Colon (tissue), 2 donors: ENCODE data around the gene CDC34.

Experiments
- FAIRE-seq: peaks from 2 replicates; lab custom pipeline; 2012; peaks lifted over from hg19 to GRCh38; lab: Jason Lieb, UNC
- donor health status: control.
- donor health status: control.

CDC34 gene

DNA sequence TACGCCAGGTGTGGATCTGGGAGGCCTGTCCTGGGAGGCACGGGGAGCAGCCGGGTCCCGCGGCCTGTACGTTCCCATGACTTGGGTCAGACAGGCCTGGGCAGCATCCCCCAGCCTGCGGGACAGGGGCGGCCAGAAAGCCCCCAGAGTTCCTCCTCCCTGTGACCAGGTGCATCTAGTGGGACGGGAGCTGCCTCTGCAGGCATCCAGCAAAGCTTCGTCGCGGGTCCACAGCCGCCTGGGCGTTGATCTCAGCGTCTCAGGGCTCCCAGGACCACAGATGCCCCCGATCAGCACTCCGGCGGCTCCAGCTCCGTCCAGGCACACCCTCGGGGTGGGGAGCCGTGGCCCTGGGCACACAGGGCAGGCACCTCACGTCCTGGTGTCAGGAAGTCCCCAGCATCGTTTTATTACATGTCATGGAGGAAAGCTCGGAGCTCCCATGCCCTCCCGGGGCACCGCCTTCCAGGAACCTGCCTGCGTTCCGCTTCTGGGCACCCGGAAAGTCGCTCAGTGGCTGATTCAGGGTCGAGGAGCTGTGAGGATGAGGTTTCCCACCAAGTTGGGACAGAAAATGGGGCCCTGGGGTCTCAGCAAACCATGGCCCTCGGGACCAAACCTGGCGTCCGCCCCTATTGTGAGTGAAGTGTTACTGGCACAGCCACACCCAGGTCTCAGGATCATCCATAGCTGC is 10.8 kb downstream of the CDC34 start:
- no peak for FAIRE-seq

DNA sequence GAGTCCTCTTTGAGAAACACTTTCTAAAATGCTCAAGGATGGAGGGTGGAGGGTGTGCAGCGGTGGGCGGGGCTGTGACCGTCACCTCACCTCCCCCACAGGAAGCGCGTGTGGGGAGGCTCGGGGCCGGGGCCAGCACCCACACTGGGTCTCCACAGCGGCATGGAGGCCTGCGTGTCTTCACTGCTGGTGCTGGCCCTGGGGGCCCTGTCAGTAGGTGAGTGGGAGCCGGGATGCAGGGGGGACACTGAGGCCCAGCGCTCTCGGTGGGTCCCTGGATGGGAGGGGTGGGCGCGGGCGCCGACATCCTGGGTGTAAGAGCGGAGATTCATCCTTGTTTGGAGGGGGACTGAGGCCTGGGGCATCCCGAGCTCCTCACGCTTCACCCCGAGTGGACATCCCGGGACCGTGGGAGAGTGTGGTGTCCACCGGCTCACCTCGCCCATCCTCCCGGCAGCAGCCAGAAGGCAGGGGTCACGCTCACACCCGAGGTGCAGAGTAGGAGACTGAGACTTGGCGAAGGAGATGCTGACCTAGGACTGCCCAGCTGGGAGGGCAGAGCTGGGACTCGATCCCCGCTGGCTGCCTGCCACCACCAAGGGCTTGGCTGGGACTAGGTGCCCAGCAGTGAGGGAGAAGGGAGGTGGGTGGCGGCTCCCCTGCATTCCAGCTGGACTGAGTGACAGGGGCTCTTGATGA is 12.5 kb downstream of the CDC34 start, which contains the start of gene GZMM:
Gene GZMM, plus strand, starts transcription at position 144 of the 699 bp plus-strand sequence. Its CDS starts 19 bp downstream, at position 163.
- no peak for FAIRE-seq

DNA sequence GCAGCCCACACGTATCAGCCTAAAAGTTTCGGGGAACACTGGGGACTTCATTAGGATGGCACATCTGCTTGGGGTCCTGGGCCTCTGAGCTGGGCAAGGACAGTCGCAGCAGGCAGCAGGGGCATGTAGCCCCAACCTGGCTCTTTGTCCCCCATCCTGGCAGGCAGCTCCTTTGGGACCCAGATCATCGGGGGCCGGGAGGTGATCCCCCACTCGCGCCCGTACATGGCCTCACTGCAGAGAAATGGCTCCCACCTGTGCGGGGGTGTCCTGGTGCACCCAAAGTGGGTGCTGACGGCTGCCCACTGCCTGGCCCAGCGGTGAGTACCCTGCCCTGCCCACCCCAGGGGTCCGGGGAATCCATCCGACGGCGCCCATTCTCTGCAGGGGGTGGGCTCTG is 15.6 kb downstream of the CDC34 start:
- no peak for FAIRE-seq

DNA sequence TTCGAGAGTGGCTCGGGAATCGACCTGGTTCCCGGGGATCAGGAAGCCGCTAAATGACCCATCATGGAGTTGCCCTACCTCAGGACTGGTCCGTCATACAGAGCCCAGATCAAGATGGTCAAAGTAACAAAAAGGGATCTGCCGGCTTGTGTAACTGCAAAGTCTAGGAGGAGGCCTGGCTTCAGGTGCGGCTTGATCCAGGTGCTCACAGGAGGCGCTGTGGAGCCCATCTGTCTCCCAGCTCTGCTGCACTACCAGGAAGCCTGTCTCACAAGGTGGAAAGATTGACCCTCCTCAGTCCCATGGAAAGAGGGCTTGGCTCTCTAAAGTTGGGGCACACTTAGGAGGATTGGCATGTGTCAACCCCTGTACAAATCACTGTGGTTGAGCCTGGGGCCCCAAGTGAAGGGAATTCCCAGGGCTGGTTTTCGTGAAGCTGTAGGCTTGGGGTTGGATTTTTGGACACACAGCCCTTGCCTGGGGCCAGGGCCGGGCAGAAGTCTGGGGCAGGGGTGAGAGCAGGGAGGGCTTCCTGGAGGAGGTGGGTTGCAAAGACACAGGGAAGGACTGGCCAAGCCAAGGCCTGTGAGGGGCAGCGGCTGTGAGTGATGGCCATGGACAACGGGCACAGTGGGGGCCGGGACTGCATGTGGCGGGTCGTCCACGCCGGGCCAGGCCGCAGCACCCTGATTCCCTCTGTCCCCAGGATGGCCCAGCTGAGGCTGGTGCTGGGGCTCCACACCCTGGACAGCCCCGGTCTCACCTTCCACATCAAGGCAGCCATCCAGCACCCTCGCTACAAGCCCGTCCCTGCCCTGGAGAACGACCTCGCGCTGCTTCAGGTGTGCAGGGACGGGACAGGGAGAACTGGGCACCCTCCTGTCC is 16.5 kb downstream of the CDC34 start:
- FAIRE-seq, result no peak

DNA sequence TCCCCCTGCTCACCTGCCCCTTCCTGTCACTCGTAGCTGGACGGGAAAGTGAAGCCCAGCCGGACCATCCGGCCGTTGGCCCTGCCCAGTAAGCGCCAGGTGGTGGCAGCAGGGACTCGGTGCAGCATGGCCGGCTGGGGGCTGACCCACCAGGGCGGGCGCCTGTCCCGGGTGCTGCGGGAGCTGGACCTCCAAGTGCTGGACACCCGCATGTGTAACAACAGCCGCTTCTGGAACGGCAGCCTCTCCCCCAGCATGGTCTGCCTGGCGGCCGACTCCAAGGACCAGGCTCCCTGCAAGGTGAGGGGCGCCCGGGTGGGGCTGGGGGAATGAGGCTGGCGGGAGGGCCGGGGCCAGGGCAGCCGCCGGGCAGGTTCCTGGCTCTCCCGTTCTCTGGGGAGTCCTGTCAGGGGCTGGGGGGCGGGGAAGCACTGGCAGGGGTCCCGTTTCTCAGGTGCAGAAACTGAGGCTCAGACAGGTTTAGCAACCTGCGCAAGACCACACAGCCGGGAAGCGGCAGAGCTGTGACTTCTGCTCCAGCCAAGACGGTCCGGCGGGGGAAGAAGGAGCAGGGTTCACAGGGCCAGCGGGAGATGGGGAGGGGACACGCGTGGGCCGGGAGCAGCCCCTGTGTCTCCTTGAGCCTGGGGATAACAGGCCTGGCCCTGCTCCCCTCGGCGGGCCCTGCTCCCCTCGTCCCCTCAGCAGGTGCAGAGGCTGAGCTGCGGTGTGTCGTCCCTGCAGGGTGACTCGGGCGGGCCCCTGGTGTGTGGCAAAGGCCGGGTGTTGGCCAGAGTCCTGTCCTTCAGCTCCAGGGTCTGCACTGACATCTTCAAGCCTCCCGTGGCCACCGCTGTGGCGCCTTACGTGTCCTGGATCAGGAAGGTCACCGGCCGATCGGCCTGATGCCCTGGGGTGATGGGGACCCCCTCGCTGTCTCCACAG is 17.6 kb downstream of the CDC34 start:
- FAIRE-seq, result no peak

DNA sequence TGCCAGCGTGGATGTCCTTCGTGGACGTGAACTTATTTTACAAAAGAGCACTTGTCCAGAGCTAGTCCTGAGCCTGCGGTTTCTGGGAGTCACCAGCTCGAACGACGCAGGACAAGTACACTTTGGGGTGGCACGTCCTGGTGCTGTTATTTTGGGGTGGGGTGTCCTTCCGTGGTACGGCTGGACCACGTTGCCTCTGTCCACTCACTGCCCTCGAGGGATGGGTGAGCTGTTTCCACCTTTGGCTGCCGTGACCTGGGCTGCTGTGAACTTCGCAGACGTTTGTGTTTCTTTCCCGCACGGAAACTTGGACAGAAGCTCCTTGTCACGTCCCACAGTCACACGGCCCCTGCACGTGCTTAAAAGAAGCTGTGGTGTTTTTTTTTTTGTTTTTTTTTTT is 23.3 kb downstream of the CDC34 start:
- no peak for FAIRE-seq

DNA sequence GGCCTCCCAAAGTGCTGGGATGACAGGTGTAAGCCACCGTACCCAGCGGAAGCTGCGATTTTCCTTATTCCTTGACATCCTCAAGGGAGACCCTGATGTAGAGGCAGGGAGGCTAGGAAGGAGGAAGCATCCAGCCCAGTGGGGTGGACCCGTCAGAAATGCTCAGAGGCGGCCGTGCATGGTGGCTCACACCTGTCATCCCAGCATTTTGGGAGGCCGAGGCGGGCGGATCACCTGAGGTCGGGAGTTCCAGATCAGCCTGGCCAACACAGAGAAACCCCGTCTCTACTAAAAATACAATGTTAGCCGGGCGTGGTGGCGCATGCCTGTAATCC is 23.9 kb downstream of the CDC34 start:
- FAIRE-seq, result no peak

DNA sequence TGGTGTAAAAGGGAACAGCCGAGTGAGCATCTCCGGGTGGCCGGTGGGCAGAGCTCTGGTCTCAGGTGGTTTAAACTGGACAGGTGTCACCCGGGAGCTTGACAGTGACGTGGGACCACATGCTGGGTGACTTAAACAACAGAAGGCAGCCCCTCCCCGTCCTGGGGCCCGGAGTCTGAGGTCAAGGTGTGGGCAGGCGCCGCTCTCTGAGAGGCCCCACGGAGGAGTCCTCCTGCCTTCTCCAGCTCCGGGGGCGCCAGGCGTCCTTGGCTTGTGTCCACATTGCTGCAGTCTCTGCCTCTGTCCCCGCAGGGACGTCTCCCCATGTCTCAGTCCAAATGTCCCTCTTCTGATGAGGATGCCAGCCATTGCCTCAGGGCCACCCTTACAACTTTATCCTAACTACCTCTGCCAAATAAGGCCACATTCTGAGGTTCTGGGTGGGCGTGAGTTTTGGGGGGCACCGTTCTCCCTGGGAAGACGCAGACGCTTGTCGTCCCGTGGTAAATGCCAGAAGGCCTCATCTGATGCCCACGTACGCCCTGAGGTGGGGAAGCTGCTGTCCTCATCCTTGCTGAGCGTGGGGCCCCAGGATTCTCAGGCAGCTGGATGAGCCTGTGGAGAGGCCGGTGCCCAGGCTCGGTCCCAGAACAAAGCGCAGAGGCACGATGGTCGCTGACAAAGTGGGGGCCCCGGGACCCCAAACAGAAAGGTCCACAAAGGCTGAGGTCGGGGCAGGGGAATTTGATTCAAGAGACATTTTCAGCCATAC is 25.2 kb downstream of the CDC34 start:
- FAIRE-seq, result no peak

DNA sequence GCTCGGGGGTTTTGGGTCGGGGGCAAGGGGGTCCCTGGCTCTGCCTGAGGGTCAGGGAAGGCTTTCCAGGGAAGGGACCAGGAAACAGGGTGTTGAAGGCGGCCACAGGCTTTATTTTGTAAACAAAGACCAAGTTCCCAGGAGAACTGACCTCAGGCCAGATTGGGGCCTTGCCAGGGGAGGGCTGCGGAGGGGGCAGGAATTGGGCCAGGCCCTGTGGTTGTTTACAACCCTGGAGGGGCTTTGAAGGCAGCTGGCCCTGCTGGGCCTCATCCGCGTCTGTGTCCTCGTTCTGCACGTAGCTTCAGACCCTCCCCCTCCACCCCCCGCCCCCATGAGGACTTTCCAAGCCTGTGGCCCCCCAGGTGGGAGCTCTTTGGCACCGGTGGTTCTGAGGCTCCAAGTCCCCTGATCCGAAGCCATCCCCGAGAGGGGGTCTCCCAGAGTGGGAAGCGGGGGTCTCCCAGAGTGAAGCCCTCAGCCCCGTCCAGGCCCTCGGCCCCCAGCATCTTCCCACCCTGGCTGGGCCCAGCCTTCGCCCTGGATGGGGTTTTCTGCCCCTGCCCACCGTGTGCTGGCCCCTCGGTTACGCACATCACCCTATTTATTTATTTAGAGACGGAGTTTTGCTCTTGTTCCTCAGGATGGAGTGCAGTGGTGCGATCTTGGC is 27.3 kb downstream of the CDC34 start:
- FAIRE-seq, result no peak

DNA sequence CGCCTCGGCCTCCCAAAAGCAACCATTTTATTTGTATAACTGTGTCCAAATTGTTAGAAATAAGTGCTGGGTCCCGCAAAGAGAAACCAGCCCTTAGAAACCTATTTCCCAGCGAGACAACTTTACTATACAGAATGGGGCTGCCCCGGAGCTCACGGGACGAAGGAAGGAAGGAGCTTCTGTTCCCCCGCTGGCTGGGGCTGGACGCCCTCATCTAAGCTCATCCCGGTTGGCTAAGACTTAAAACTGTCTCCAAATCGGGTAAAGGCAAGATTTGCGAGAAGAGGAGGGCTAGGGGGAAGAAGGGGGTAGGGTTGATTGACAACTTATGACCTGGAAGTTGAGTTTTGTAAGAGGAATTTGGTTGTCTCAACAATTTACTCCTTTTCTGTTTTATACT is 28.6 kb downstream of the CDC34 start:
- no peak for FAIRE-seq

DNA sequence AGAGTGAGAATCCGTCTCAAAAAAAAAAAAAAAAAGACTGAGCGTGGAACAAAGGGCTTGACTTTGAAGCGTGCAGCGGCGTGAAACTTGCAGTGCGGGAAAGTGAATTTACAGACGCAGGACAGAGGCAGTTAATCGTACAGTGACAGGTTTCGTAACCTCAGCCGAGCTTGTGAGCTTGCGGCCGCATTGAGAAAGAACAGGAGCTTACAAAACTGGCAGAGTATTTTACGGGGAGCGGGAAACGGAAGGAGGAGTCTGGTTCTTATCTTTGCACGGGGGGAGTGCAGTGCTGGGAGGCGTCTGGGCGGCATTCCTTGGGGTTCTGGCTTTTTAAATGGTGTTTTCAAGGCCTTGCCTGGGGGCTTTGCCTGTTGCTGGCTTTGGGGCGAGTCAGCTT is 34.8 kb downstream of the CDC34 start:
- FAIRE-seq, result no peak

DNA sequence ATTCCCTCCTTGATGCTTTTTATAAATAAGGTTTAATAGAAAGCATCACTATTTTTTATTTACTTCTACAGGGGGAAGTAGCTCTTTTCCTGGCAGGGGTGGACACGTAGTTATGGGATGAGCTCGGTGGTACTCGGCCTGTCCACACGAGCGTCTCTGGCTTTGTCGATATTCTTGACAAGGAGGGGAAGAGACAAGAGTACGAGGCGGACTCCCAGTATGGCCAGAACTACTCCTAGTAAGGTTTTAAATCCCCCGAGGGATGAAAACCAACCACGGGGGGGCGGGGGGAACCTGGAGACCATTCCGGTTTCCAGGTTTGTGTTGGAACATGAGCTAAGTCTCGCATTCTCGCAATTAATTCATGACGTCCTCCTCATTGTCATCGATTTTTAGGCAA is 35.3 kb downstream of the CDC34 start:
- no peak for FAIRE-seq

DNA sequence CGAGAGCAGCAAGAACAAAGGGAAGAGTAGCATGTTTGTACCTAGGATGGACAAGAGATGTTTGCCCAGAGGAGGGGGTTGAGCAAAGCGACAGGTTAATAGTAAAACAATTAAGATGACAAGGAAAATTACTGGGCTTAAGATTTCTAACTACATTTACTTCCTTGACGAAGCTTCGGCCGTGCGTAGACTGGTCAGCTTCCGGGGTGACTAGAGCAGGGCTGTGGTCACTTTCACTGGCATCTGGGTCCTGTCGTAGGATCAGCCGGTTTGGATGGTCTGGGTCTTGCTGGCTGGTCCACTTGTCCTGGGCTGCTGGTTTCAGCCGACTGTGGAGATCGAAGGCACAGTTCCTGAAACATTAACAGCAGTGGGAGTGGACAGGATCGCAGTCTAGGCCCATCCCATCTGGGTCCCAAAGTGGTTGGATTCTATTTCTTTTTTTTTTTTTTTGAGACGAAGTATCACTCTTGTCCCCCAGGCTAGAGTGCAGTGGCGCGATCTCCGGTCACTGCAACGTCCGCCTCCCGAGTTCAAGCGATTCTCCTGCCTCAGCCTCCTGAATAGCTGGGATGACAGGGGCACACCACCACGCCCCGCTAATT is 35.8 kb downstream of the CDC34 start:
- no peak for FAIRE-seq

DNA sequence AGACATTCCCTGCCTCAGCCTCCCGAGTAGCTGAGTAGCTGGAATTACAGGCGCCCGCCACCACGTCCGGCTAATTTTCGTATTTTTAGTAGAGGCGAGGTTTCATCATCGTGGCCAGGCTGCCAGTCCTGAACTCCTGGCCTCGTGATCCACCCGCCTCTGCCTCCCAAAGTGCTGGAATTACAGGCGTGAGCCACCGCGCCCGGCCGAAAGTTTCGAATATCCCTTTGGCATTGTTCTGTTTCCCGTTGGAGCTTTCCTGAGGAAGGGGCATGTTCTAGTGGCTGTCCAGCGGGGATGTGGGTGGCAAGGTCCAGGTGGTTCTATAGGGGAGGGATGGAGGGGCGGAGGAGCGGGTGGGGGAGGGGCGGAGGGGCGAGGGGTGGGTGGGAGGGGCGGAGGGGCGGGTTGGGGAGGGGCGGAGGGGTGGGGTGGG is 38.7 kb downstream of the CDC34 start:
- FAIRE-seq, result no peak

DNA sequence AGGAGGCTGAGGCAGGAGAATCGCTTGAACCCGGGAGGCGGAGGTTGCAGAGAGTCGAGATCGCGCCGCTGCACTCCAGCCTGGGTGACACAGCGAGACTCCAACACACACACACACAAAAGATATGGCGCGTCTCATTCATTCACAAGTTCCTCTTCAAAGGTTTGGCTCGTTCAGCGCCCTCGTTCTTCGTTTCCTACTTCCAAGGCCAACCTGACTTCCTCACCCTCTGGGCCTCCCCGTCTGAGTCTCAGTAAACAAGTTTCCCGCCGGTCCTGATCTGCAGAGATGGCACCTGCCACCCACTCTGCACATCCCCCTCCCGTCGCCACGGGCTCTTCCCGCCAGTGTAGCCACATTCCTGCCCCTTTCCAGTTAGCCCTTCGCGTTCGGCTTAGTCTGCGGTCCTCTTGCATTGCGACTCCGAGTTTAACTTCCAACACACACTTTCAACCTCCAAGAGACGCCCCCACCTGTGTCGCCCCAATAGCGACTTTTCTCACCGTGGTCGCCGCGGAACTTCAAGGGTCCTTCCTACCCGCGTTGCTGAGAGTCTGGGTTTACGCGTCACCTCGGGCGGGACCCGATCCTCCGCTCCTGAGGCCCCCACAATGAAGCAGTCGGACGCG is 39.5 kb downstream of the CDC34 start:
- no peak for FAIRE-seq

DNA sequence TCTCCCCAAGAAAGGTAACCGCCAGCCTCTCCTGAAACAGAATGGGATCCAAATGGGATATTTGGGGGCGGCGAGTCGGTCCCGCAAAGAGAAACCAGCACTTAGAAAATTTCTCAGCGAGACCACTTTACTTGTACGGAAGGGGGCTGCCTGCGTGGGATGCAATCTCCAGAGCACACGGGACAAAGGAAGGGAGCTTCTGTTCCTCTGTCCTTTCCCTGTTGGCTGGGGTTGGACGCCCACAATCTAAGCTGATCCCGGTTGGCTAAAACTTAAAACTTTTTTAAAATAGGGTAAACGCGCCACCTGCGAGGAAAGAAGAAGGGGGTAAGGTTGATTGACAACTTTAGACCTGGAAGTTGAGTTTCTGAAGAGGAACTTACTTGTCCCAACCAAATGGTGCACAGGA is 40.0 kb downstream of the CDC34 start:
- FAIRE-seq, result no peak

DNA sequence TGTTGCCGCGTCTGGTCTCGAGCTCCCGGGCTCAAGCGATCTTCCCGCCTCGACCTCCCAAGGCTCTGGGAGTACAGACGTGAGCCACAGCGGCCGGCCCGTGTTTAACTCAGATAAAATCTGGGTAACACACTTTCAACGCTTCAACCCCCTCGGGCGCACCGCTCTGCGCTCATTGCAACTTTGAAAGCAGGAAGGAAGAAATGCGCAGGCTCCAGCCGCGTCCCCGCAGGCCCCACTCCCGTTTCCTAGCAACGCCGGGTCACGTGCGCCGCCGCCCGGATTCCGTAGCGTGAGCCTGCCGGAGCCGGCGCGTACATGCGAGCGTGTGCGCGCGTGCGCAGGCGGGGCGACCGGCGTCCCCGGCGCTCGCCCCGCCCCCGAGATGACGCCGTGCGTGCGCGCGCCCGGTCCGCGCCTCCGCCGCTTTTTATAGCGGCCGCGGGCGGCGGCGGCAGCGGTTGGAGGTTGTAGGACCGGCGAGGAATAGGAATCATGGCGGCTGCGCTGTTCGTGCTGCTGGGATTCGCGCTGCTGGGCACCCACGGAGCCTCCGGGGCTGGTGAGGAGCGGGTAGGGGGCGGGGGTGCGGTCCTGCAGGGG is 40.7 kb downstream of the CDC34 start, which contains the start of gene BSG:
Gene BSG, plus strand, starts transcription at position 457 of the 603 bp plus-strand sequence. Its CDS starts 39 bp downstream, at position 496.
- FAIRE-seq, result no peak

DNA sequence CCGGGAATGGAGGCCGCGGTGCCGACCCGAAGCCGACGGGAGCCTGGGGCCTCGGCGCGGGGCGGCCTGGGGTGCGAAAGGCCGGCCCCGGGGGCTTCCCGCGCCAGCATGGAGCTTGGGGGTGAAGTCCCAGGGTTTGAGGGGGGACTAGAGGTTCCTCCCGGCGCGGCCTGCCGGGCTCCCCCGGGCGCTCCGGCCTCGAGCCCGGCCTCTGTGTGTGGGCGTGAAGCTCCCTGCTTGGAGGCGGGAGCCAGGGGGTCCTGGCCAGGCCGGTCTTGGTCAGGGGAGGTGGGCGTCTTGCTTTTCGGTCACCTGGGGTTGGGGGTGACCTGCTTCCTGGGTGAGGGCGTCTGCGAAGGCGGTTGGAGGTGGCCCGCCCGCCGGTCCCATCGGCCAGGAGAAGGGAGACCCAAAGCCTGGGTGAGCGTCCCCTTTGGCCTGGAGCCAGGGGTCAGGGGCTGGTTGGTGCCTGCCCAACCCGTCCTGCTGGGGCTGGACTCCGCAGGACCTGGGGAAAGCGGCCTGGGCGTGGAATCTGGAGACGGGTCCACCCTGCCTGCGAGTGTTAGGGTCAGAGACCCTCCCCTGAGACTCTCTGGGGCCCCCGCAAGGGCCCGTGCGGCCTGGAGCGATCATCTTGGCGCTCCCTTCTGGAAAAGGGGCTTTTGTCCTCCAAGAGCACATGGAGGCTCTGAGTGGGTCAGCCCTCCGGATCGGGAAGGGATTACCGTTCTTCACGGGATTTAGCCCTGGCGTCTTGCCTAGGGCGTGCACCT is 41.4 kb downstream of the CDC34 start:
- no peak for FAIRE-seq
